Esophagus squamous epithelium (tissue), 4 donors: Measurements from ENCODE around the gene FAF2.

Source experiments
- POLR2A ChIP-seq, 4 donors: fragments of 450-650 bp; IDR thresholded peaks; one replicate each; pipeline ENCODE4 v1.6.1; 2017; ENCODE audit warnings: antibody characterized with exemption in 4 of 4, mild to moderate bottlenecking in 4 of 4, moderate library complexity in 3 of 4
- TF ChIP-seq, protein P1 (sequence below), 6 experiments: fragments of 450-650 bp in 4 of 6; fragments of 200-600 bp in 2 of 6; sonication (generic) in 2 of 6; IDR thresholded peaks; one replicate each; pipeline ENCODE4 v1.5.1; 2016 to 2019; ENCODE audit warnings: antibody characterized with exemption in 6 of 6, mild to moderate bottlenecking in 4 of 6, moderate library complexity in 4 of 6

DNA sequence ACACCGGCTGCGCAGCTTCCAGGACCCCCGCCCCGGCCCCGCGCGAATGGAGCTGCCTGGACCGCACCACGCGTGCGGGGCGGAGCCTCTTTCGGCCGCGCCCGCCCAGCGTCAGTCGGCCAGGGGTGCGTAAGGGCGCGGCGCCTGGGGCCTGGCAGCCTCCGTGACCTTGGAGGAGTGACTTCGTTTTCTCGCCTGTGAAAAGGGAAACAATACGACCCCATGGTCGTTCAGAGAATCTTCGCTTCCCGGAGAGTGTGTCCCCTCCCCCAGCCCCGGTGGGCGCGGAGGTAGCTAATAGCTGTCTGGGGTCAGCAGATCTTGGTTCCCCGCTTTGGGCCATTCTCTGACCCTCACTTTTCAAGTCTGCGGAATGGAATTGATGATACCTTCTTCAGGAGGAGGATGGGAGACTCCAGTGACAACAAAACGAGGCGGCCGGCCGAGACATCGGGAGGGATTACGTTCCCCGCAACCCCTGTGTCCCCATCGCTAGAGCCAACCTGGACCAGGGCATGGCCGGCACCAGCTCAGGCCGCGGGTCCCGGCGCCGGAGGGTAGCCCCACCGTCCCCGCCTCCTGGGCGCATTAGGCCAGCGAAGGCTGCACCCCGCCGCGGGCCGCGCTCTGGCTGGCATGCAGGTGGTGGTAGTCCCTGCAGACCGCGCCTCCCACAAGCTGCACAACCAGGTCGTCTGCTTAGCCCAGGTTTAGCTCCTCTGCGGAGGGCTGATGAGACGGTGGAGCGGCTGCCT, 95.4 kb downstream of the FAF2 start:
- TF ChIP-seq, protein P1, sequence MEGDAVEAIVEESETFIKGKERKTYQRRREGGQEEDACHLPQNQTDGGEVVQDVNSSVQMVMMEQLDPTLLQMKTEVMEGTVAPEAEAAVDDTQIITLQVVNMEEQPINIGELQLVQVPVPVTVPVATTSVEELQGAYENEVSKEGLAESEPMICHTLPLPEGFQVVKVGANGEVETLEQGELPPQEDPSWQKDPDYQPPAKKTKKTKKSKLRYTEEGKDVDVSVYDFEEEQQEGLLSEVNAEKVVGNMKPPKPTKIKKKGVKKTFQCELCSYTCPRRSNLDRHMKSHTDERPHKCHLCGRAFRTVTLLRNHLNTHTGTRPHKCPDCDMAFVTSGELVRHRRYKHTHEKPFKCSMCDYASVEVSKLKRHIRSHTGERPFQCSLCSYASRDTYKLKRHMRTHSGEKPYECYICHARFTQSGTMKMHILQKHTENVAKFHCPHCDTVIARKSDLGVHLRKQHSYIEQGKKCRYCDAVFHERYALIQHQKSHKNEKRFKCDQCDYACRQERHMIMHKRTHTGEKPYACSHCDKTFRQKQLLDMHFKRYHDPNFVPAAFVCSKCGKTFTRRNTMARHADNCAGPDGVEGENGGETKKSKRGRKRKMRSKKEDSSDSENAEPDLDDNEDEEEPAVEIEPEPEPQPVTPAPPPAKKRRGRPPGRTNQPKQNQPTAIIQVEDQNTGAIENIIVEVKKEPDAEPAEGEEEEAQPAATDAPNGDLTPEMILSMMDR (IDR thresholded peaks at IDR 0.05): no peak
- TF ChIP-seq POLR2A (IDR thresholded peaks at IDR 0.05): peak in 3 of 4 donors; percentile 35 to 72 (median 44)
